CD14-positive monocyte (primary cell): ENCODE measurements around the gene GRIN3B. TPM values are rescaled to one million over a fixed set of nuclear protein-coding genes. Genes with fewer than 3 reads are reported as not detected.
A peak's percentile ranks its signal among the peaks of the same experiment; 100 is the strongest.

Experiments
- DNase-seq, 3 donors: peaks; one replicate each; pipeline ENCODE4 v3.0.0-alpha.2; 2011 to 2022
- H2AFZ ChIP-seq: 2 replicates; pipeline ENCODE4 v1.6.0; 2012; ENCODE audit warnings: mild to moderate bottlenecking, low read depth, low read length, inconsistent platforms; ENCODE audit not compliant: insufficient read depth, poor library complexity, severe bottlenecking
- H3K27ac ChIP-seq, 2 donors: 1 replicate in 1 of 2; 2 replicates in 1 of 2; pipeline ENCODE4 v1.5.1; 2012 to 2013; ENCODE audit warnings: low read length in 2 of 2, control low read depth in 1 of 2, inconsistent platforms in 1 of 2, low read depth in 1 of 2, mild to moderate bottlenecking in 1 of 2
- H3K27me3 ChIP-seq, 2 donors: one replicate each; pipeline versions ENCODE4 v1.6.0 to v1.6.1; 2011 to 2013; ENCODE audit warnings: low read length in 2 of 2; ENCODE audit not compliant: control insufficient read depth in 2 of 2, insufficient read depth in 2 of 2
- H3K36me3 ChIP-seq, 2 donors: replicated peaks in 1 of 2; 1 replicate in 1 of 2; 2 replicates in 1 of 2; pipeline versions ENCODE4 v1.5.1 to v1.6.1; 2012 to 2013; ENCODE audit warnings: low read length in 2 of 2, control low read depth in 1 of 2, inconsistent platforms in 1 of 2, mild to moderate bottlenecking in 1 of 2; ENCODE audit not compliant: insufficient read depth in 2 of 2, control insufficient read depth in 1 of 2
- H3K4me1 ChIP-seq, 2 donors: 1 replicate in 1 of 2; 2 replicates in 1 of 2; pipeline versions ENCODE4 v1.5.1 to v1.6.1; 2012 to 2013; ENCODE audit warnings: low read length in 2 of 2, control low read depth in 1 of 2, inconsistent platforms in 1 of 2, mild to moderate bottlenecking in 1 of 2, moderate library complexity in 1 of 2; ENCODE audit not compliant: insufficient read depth in 2 of 2, control insufficient read depth in 1 of 2
- H3K4me2 ChIP-seq: replicated peaks from 2 replicates; pipeline ENCODE3; 2012; ENCODE audit warnings: low read length, moderate library complexity, mild to moderate bottlenecking; ENCODE audit not compliant: poor library complexity, severe bottlenecking; ENCODE audit errors: extremely low read depth
- H3K4me3 ChIP-seq, 3 experiments: fragments of 200-600 bp in 1 of 3; sonication (generic) in 1 of 3; replicated peaks in 1 of 3; 1 replicate in 2 of 3; 2 replicates in 1 of 3; pipeline ENCODE4 v1.5.1; 2011 to 2013; ENCODE audit warnings: low read length in 3 of 3, mild to moderate bottlenecking in 3 of 3, control low read depth in 2 of 3, low read depth in 2 of 3, inconsistent platforms in 1 of 3, moderate library complexity in 1 of 3
- H3K79me2 ChIP-seq: 2 replicates; pipeline ENCODE4 v1.6.0; 2012; ENCODE audit warnings: mild to moderate bottlenecking, control low read depth, inconsistent platforms, low read length, moderate library complexity; ENCODE audit not compliant: insufficient read depth
- H3K9ac ChIP-seq: 2 replicates; pipeline ENCODE4 v1.6.0; 2017; ENCODE audit warnings: low read length, mild to moderate bottlenecking; ENCODE audit not compliant: insufficient read depth, poor library complexity, severe bottlenecking
- H3K9me3 ChIP-seq, 2 donors: replicated peaks in 1 of 2; 1 replicate in 1 of 2; 2 replicates in 1 of 2; pipeline versions ENCODE4 v1.5.1 to v1.6.1; 2012 to 2013; ENCODE audit warnings: low read length in 2 of 2, control low read depth in 1 of 2; ENCODE audit not compliant: control insufficient read depth in 1 of 2, insufficient read depth in 1 of 2
- H4K20me1 ChIP-seq: 2 replicates; pipeline ENCODE4 v1.6.0; 2012; ENCODE audit warnings: mild to moderate bottlenecking, low read length, control low read depth, moderate library complexity; ENCODE audit not compliant: insufficient read depth
- H3K27ac Mint-ChIP-seq, 7 donors: one replicate each; pipeline ENCODE4 v1.8.0; 2020; ENCODE audit warnings: mild to moderate bottlenecking in 7 of 7, mixed read lengths in 7 of 7, moderate library complexity in 6 of 7, inconsistent platforms in 2 of 7
- H3K27me3 Mint-ChIP-seq, 3 donors: one replicate each; pipeline ENCODE4 v1.8.0; 2021 to 2022; ENCODE audit warnings: low read depth in 3 of 3, mild to moderate bottlenecking in 3 of 3, mixed read lengths in 3 of 3, moderate library complexity in 3 of 3, inconsistent platforms in 1 of 3
- H3K36me3 Mint-ChIP-seq, 2 donors: one replicate each; pipeline ENCODE4 v1.8.0; 2020; ENCODE audit warnings: mixed read lengths in 2 of 2, inconsistent platforms in 1 of 2, mild to moderate bottlenecking in 1 of 2
- H3K4me1 Mint-ChIP-seq: one replicate; pipeline ENCODE4 v1.8.0; 2020; ENCODE audit warnings: mild to moderate bottlenecking, mixed read lengths
- H3K4me3 Mint-ChIP-seq, 2 donors: one replicate each; pipeline ENCODE4 v1.8.0; 2020; ENCODE audit warnings: mild to moderate bottlenecking in 2 of 2, mixed read lengths in 2 of 2, moderate library complexity in 1 of 2
- H3K9me3 Mint-ChIP-seq, 7 donors: one replicate each; pipeline ENCODE4 v1.8.0; 2020 to 2022; ENCODE audit warnings: mixed read lengths in 7 of 7, mild to moderate bottlenecking in 6 of 7, moderate library complexity in 6 of 7, inconsistent platforms in 2 of 7
- WGBS: methylation state at CpG from one replicate; pipeline ENCODE4 v1.1.5; 2013; ENCODE audit warnings: missing lambda C conversion rate; ENCODE audit not compliant: insufficient coverage; 5-methylcytosine and 5-hydroxymethylcytosine counted together
- intact Hi-C, 2 donors: fragments of 100-400 bp; cut with micrococcal nuclease; formaldehyde crosslinking; loops; one replicate each; pipeline versions ENCODE4 v1.15.0 to v1.15.1; 2023
- polyA plus RNA-seq, 3 donors: library from polyadenylated mRNA; depleted of rRNA in 1 of 3; unstranded in 2 of 3; stranded (reverse) in 1 of 3; fragments of 300-500 nt in 2 of 3; fragments of >200 nt in 1 of 3; fragmentation: Illumina TruSeq in 2 of 3; gene quantifications; 1 replicate in 2 of 3; 2 replicates in 1 of 3; pipeline ENCODE4 v1.2.3, GENCODE V29; 2012 to 2021
- TF ChIP-seq, protein P1 (sequence below): fragments of 200-600 bp; IDR thresholded peaks from one replicate; pipeline ENCODE4 v1.8.0; 2022; ENCODE audit warnings: antibody characterized with exemption, mild to moderate bottlenecking

The GRIN3B gene
- polyA plus RNA-seq, 3 donors, result 0.13 to 0.27 TPM; not detected in 1

DNA sequence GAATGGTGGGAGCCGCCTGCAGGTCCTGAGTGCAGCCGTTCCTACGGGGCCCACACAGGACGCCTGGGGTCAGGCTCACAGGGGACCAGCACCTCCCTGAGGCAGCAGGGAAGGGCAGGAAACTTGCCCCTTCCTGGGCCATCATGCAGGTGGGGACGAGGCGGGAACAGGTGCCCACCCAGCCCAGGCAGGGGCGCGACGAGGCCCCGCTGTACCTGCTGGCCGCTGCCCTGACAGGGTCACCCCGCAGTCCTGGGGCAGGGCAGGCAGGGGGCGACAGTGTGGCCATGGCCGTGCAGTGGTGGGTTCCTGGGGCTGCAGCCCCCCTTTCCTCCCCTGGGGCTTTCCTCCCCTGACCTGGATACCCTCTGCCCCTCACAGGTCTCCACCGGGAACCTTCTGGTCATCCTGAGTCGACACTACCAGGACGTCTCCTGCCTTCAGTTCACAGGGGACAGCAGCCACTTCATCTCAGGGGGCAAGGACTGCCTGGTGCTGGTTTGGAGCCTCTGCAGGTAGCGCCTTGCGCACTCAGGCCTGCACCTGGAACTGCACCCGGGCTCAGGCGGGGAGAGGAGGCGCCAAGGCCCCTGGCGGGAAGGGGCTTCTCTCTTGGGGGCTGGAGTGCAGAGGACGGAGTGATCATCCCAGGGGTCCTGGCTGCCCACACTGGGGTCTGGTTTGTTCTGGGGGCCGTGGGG is 10.7 kb upstream of the GRIN3B start:
- H3K36me3 ChIP-seq, result peaks cover 18 to 28% of the 10 kb centered on the region in 2 donors
- TF ChIP-seq, protein P1, sequence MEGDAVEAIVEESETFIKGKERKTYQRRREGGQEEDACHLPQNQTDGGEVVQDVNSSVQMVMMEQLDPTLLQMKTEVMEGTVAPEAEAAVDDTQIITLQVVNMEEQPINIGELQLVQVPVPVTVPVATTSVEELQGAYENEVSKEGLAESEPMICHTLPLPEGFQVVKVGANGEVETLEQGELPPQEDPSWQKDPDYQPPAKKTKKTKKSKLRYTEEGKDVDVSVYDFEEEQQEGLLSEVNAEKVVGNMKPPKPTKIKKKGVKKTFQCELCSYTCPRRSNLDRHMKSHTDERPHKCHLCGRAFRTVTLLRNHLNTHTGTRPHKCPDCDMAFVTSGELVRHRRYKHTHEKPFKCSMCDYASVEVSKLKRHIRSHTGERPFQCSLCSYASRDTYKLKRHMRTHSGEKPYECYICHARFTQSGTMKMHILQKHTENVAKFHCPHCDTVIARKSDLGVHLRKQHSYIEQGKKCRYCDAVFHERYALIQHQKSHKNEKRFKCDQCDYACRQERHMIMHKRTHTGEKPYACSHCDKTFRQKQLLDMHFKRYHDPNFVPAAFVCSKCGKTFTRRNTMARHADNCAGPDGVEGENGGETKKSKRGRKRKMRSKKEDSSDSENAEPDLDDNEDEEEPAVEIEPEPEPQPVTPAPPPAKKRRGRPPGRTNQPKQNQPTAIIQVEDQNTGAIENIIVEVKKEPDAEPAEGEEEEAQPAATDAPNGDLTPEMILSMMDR, result peak; percentile 15
- no peaks in the 10 kb centered on the region for H3K9me3 ChIP-seq
- peaks cover 8% of the 10 kb centered on the region for H4K20me1 ChIP-seq
- WGBS, result 93% methylated on average over 25 of the region's 25 CpGs
- no peak overlapping the region for H2AFZ ChIP-seq
- H3K27ac ChIP-seq, result no peak overlapping the region
- intact Hi-C loops, result loop anchor here in 1 of 2 donors (10.0 kb wide), 1 partner anchor 215 kb away; no protein-coding TSS in a partner anchor
- no peak overlapping the region for H3K4me3 ChIP-seq
- Mint-ChIP-seq H3K27me3 (peaks cover 0 to under 1% (median 0%) of the 10 kb centered on the region in 3 donors), H3K4me3 (no peak overlapping the region), H3K36me3 (peaks cover 23 to 44% of the 10 kb centered on the region in 2 donors), H3K4me1 (peaks cover 8% of the 10 kb centered on the region), H3K27ac (no peak overlapping the region), H3K9me3 (peaks cover 0 to 3% (median 0%) of the 10 kb centered on the region in 7 donors)
- H3K79me2 ChIP-seq, result peaks cover 11% of the 10 kb centered on the region
- peaks cover 5 to 9% of the 10 kb centered on the region in 2 donors for H3K4me1 ChIP-seq
- no peak overlapping the region for H3K4me2 ChIP-seq
- no peak overlapping the region for H3K9ac ChIP-seq
- no peak for DNase-seq
- no peaks in the 10 kb centered on the region for H3K27me3 ChIP-seq

DNA sequence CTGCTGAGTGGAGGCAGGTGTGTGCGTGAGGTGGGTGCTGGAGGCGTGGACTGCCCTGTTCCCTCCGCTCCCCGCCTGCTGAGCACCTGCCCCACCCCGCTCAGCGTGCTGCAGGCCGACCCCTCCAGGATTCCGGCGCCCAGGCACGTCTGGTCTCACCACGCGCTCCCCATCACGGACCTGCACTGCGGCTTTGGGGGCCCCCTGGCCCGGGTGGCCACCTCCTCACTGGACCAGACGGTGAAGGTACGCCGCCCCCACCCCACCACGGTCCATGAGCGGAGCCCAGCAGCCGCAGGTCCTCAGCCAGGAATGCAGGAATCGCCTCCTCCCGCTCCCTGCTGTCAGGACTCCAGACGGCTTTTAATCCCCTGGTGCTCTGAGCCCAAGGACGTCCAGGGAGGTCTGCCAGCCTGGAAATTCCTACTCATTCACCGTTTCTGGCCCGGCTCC is 10.1 kb upstream of the GRIN3B start:
- H3K79me2 ChIP-seq, result peaks cover 5% of the 10 kb centered on the region
- H3K36me3 Mint-ChIP-seq, result peaks cover 23 to 44% of the 10 kb centered on the region in 2 donors
- no peak overlapping the region for H3K9ac ChIP-seq
- TF ChIP-seq, protein P1, result no peak
- H3K4me3 ChIP-seq, result no peak overlapping the region
- H3K27ac Mint-ChIP-seq, result peak overlapping the region in 1 of 7 donors; percentile 46
- intact Hi-C loops, result no loop called here
- H4K20me1 ChIP-seq, result peaks cover 8% of the 10 kb centered on the region
- 97% methylated on average over 20 of the region's 27 CpGs for WGBS
- H3K9me3 ChIP-seq, result no peaks in the 10 kb centered on the region
- no peak overlapping the region for H3K27ac ChIP-seq
- peaks cover 0 to 2% of the 10 kb centered on the region in 2 donors for H3K27me3 ChIP-seq
- no peak overlapping the region for H2AFZ ChIP-seq
- H3K4me2 ChIP-seq, result no peak overlapping the region
- peaks cover 0 to 3% (median 0%) of the 10 kb centered on the region in 7 donors for H3K9me3 Mint-ChIP-seq
- peaks cover 0 to 2% of the 10 kb centered on the region in 2 donors for H3K4me1 ChIP-seq
- no peak for DNase-seq
- H3K4me3 Mint-ChIP-seq, result no peak overlapping the region
- H3K36me3 ChIP-seq, result peaks cover 18 to 28% of the 10 kb centered on the region in 2 donors
- peaks cover 3% of the 10 kb centered on the region for H3K4me1 Mint-ChIP-seq
- peaks cover under 1 to 6% (median 1%) of the 10 kb centered on the region in 3 donors for H3K27me3 Mint-ChIP-seq
